HG03159 (cell line): ENCODE measurements around the gene COQ8A.
A peak's percentile ranks its signal among the peaks of the same experiment; 100 is the strongest.

Experiments
- ATAC-seq: cut with Tn5 transposase; IDR thresholded peaks from one replicate; pipeline ENCODE4 v1.9.1; 2021; ENCODE audit warnings: mild to moderate bottlenecking, moderate library complexity; ENCODE audit not compliant: unreplicated experiment

COQ8A gene

DNA sequence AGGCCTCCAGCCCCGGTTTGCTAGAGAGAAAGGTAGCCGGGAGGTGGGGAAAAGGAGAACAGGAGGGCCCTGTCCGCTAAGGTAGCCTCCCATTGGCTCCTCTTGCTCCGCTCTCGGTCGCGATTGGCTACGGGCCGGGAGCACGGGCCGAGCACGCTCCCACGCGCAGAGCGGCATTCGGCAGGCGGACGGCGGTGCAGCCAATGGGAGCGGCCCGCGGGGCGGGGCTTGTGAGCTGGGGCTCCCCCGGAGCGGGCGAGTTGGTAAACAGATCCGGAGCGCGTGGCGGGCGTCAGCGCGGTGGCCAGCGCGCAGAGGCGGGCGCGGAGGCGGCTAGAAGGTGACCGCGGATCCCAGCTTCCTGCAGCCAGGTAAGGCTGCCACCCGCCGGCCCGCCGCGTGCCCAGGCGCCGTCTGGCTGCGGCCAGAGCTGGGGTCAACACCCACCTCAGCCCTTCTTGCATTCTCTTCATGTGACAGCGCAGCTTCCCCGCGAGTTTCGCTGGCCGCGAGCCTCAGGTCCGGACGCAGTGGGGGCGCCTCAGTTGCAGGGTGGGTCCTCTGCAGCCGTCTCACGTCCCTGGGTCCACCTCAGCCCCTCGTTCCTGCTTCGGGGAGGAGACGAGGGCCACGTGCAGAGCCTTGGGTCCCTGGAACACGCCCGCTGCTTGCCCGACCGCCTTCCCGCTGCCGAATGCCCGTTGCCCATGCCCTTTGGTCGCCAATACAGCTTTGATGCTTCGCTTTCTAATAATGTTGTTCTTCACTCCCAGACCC lies at the start of gene COQ8A:
Gene COQ8A, plus strand, starts transcription at position 266 of the 777 bp plus-strand sequence. CDS start 21,092 bp downstream, outside the sequence.
- peak; percentile 96 for ATAC-seq

DNA sequence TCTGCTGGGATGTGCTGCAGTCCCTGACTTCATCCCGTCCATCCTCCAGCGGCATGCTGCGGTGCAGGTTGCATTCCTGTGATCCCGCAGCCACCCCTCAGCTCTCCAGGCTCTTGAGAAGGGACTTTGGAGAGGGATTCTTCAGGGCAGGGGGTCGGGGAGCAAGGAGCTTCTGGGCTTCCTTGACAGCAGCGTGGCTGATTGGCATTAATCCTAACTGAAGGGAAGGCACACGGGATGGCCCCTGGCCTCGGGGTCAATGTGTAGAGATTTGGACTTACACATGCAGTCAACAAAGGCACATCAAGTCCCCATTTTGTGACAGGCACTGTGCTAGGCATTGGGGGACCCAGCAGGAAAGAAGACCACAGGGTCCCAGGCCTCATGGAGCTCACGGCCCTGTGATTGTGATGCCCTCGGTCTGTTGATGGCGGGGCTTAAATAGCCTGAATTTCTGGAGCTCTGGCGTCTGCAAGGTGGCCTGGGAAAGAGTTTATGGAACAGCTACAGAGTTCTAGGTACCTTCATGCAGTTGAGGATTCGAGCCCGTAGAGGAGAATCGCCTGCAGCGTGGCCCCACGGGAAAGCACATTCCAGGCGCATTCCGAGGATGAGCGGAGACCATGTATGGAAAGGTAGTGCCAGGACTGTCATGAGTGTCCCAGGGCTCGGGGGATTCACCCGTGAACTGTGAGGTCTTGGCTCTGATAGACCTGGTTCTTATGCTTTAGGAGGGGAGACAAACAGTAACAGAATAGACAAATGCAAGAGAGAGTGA lies 49.6 kb upstream of the COQ8A start:
- ATAC-seq, result no peak

DNA sequence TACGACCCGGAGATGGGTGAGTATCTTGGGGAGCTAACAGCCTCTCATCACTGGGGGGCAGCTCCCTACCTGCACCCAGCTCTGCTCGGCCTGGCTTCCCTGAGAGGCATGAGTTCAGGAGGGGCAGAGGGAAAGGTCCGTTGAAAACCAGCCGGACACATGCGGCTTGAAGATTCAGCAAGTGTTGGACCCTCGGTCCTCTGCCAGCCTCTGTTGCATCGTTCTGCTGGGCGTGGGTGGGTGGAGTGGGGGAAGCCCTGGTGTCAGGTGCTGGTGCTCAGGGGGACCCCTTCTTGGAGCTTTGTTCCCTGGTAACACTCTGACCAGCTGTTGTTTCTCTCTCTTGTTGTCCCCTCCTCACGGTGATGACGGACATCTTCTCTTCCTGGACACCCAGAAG lies 48.7 kb upstream of the COQ8A start:
- no peak for ATAC-seq

DNA sequence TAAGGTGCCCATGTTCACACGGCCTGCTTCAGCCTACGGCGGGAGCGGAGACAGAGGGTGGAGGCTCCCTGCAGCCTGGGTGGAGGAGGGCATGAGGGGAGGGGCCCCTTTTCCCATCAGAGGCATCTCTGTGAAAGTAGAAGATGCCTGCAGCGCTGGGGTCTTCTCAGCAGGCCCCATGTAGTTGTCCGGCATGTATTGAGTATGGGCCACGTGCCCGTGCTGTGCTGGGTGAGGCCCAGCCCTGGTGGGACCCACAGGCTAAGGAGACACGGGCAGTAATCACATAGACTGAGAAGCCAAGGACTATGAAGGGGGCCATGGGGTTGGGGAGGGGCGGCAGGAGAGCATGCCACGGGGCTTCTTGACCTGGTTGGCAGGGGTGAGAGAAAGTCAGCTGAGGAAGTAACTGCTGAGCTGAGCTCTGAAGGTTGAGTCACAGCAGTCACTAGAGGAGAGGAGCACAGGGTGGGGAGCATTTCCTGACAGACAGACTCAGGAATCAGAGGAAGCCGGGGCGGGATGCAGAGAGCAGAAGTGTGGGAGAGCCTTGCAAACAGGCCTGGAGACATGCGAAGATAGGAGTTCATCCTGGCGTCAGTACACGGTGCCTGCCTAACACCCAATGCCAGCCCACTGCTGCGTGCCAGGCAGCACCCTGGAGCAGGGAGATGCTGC lies 48.1 kb upstream of the COQ8A start:
- ATAC-seq, result no peak

DNA sequence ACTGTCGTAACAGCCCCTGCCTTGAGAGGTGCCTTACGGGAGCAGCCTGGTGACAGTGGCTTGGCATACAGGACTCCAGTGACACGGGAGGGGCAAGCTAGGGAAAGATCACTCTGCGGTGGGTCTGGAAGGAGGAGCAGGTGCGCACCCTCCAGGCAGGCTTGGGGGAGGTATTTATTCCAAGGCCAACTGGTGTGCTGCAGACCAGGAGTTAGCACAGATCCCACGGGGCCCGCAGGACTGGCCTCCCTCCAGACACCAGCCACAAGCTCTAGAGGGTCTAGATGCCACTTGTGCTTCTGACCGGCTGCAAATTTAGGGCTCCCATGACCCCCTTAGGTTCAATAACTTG lies 47.6 kb upstream of the COQ8A start:
- ATAC-seq, result no peak

DNA sequence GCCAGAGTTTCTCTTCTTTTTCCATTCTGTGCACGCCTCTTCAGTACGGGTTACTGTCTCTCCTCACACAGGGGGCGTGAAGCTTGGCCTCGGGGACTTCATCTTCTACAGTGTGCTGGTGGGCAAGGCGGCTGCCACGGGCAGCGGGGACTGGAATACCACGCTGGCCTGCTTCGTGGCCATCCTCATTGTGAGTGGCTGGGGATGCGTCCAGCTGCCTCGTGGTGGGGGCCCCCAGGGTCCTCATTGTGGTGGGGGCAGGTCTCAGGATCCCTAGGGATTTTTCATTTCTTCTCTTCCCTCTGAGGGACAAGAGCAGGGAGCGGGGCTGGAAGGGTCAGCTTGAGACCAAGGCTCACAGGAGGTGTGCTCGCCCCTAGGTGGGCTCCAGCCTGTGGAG lies 46.2 kb upstream of the COQ8A start:
- ATAC-seq, result no peak

DNA sequence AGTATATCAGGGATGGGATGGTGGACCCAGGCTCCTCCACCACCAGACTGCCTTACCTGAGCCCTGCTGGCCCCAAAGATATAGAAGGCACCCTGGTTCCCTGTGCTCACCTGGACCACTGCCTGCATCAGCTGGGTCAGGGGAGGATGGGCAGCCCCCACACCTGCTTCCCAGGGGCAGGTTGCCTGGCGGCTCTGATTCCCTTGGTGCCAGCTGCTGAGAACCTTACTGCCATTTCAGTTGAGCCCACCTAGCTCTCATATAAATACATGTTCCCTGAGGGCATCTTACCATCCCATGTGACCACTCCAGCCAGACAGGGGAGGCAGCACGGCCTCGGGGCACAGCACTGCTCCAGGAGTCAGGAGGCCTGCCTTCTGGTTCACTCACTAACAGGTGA lies 45.3 kb upstream of the COQ8A start:
- ATAC-seq, result no peak

DNA sequence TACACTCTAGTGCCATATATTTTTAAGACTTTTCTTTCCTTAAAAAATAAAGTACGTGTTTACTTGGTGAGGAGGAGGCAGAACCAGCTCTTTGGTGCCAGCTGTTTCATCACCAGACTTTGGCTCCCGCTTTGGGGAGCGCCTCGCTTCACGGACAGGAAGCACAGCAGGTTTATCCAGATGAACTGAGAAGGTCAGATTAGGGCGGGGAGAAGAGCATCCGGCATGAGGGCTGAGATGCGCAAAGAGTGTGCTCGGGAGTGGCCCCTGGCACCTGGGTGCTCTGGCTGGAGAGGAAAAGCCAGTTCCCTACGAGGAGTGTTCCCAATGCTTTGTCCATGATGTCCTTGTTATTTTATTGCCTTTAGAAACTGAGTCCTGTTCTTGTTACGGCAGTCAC lies 44.5 kb upstream of the COQ8A start:
- ATAC-seq, result no peak

DNA sequence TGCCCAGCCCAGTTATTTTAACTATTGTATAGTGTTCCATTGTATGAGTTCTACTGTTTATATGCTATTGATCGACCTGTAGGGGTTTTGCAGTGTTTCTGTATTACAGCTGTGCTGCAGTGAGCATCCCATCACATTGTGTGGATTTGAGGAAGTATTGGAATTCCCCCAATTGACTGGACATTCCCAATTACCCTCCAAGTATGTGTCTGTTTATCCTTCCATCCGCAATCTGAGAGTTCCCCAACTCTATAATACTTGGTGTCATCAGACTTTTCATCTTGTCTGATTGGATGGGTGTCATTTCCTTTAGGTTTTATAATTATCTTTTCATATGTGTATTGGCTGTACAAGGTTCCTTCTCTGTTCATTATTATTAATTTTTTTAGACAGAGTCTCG lies 41.8 kb upstream of the COQ8A start:
- no peak for ATAC-seq

DNA sequence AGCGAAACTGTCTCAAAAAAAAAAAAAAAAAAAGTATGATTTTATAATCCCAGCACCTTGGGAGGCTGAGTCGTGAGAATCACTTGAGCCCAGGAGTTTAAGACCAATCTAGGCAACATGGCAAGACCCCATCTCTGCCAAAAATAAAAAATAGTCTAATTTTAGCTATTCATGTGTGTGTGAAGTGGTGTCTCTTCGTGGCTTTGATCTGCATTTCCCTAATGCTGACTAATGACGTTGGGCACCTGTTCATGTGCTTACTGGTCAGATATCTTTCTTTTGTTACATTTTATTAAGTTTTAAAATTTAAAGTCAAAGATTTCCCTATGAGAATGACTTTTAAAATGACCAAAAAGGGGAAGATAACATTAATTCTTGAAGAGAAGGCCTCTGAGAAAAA lies 38.7 kb upstream of the COQ8A start:
- no peak for ATAC-seq

DNA sequence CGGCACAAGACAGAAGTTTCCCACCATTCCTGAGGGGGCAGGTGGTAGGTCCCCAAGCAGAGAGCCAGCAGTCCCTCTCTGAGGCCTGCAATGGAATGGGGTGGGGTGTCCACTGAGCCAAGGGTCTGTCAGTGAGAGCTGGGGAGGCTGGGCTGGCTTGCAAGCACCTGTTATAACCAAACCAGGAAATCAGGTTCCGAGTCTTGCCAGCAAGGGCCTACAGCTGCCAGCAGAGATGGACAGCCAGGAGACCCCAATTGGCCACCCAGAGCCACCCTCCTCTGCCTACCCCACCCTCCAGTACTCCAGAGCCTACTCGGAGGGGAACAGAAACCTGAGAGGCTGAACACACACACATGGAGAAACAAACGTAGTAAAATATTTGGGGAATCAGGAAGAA lies 37.5 kb upstream of the COQ8A start:
- no peak for ATAC-seq

DNA sequence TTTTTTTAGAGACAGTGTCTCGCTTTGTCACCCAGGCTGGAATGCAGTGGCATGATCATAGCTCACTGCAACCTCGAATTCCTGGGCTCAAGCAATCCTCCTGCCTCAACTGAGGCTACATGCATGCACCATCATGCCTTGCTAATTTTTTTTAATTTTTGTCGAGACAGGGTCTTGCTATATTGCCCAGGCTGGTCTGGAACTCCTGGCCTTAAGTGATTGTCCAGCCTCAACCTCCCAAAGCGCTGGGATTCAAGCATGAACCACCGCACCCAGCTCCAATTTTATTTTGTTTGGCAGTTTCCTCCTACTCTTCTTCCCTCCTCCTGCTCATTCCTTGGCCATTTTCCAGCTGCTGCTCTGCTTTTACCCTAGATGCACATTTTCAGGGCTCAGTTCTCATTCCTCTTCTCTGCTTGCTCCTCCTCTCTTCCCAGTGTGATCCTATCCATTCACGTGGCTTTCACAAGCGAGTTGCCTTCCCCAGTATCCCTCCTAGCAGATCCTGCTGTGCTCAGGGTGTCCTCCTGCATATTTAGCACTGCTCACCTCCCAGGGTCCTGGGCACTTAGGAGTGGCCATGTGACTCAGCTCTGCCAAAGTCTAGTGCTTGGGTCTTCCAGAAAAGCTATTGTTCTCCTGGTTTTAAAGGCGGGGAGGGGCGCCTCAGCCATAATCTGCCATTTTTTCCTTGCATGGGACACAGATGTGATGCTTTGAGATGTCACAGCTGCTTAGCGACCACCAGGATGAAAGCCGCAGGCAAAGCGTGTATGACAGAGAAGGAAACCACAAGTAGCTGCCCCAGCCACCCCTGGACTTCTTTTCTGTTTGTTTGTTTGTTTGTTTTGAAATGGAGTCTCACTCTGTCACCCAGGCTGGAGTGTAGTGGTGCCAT lies 36.0 kb upstream of the COQ8A start:
- ATAC-seq, result no peak

DNA sequence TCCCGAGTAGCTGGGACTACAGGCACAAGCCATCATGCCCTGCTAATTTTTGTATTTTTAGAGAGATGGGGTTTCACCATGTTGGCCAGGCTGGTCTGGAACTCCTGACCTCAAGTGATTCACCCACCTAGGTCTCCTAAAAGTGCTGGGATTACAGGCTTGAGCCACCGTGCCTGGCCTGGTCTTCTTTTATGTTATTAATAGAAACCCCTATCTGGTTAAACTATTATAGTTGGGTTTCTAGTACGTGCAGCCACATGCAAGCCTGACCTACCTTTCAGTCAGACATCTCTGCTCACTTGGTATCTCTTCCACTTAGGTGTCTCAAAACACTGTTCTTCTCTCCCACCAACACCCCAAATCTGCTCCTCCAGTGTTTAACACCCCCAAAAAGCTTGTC lies 35.3 kb upstream of the COQ8A start:
- no peak for ATAC-seq

DNA sequence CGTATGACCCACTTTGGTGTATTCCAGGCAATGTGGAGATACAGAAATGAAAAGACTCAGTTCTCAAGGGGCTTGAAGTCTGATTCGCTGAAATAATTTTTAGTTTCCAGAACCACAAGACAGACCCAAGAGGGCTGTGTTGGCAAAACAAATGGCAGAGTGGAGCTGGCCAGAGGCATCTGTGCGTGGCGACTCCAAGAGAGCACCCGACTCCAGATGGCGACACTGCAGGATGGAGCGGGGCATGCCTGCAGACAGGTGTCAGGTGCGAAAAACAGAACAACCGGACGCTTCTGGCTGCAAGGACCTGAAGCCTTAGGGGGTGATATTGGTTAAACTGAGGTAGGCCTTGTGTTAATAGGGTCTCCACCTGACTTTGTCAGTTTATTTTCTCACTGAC lies 31.7 kb upstream of the COQ8A start:
- ATAC-seq, result no peak

DNA sequence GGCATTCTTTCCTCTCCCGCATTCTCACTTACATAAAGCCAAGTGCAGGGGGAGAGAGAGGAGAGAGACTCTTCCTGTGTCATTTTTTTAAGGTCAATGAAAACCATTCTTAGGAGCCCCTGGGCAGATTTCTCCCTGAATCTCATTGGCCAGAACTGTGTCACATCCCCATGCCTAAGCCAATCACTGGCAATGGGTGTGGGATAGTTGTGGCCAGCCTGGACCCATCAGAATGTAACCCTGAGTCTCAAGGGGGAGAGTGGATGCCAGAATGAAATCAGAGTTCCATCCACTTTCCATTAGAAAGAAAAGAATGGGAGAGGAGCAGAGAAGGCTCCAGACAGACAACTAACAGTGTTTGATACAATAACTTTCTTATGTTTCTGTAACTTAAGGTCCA lies 31.2 kb upstream of the COQ8A start:
- ATAC-seq, result no peak

DNA sequence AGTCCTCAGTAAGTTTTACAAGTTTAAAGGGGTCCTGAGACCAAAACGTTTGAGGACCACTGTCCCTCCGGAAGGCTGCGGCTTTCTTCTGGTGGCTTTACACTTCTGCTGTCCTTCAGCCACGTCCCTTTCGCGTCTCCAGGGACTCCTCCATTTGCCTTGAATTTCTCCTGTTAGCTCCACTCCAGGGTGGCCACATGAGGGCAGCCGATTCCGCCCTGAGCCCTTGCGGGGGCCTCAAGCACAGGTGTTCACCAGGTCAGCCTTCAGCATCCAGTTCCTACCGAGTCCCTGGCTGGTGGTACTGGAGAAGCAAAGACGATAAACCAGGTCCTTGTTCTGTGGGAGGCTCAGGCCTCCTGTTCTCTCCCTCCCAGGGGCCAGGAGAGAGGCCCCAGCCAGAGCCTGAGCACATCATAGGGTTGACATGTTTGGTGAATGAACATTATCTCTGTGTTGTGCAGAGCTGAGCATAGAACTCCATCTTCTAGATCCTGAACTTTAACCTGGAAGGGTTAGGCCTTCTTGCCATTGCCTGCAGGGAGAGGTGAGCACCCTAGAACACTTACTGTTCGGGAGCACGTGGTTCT lies 27.4 kb upstream of the COQ8A start:
- ATAC-seq, result peak; percentile 52

DNA sequence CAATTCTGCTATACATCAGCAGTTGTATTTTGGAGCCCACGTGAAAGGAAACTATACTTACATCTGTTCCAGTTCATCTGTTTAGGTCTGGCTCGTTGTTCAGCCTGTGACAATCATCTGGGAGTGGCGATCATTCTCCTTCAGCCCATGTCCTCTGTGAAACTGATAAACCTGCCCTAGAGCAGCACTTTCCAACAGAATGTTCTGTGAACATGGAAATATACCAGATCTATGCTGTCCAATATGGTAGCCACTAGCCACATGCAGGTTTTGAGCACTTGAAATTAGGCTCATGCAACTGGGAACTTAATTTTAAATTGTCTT lies 24.5 kb upstream of the COQ8A start:
- ATAC-seq, result no peak

DNA sequence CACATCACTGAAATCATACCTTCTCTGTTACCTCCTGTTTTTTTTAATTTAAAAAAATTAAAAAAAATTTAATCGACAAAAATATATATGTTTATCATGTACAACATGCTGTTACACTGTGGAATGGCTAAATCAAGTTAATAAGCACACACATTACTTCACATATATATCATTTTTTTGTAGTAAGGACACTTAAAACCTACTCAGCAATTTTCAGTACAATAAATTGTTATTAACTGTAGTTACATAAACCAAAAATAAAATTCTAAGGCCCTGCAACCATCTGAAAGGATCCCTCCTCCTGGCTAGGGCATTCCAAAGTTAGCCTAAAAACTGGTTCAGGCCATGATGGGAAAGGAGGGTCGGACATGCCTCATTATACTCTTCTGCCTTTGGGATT lies 23.6 kb upstream of the COQ8A start:
- no peak for ATAC-seq

DNA sequence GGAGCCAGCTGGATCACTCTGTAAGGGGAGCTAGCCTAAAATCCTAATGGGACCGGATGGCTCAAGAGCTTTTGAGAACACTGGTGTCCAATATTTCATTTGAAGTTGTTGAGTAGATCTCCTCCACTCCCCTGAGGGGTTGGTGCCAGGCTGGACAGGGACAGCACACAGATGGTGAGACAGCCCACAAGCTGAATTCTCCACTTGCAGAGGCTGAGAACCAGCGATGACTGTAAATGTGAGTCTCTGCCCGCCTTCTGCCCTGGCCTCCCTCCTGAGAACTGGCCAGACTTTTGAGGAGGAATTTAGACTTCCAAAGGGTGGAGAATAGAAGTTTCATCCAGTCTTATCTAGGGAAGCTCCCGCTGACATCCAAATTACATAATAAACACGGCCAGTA lies 20.5 kb upstream of the COQ8A start:
- no peak for ATAC-seq

DNA sequence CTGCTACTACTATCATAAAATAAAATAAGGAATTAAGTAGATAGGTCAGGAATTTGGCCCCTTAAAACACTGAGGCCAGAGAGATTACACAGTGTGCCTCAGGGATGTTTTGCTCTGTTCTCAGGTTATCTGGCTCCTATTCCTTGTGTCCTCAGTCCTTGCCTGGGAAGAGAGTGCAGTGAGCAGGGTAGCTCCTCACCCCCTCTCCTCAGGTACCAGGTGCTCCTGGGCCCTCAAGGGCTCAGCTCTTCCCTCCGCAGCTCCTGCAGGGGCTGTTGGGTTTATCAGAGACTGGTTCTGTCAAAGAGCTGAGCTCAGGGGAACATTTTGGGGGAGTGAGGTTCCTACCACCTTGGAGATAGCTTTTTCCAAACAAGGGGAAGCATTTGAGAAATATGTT lies 20.1 kb upstream of the COQ8A start:
- no peak for ATAC-seq

DNA sequence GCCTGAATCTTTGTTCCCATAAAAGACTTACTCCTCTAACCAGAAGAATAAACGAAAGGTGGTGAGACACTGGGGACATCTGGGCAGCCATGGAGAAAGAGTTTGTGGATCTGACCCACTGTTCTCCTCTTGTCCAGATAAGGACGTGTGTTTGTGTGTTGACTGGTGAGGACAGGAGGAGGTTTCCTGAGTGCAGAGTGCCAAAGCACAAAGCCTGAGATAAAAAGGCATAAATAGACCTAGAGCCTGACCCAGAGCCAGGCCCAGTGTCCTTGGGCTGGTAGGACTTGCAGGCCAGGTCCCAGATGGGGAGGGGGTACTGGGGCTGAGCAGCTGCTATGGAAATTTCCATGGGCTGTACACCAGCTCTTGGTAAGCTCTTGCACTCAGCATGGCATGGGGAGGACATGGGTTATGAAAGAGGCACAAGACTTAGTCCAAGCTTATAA lies 19.6 kb upstream of the COQ8A start:
- no peak for ATAC-seq
